HG03280 (cell line): ENCODE data around the gene NEIL1.
"Not testable (repeated sequence)": the region's sequence is repeated elsewhere in the genome, so short reads cannot be mapped to it uniquely, and the experiment has no call there.

ENCODE experiments used
- ATAC-seq: cut with Tn5 transposase; IDR thresholded peaks from one replicate; pipeline ENCODE4 v1.9.1; 2021; ENCODE audit warnings: mild to moderate bottlenecking, moderate library complexity; ENCODE audit not compliant: unreplicated experiment

The NEIL1 gene, protein sequence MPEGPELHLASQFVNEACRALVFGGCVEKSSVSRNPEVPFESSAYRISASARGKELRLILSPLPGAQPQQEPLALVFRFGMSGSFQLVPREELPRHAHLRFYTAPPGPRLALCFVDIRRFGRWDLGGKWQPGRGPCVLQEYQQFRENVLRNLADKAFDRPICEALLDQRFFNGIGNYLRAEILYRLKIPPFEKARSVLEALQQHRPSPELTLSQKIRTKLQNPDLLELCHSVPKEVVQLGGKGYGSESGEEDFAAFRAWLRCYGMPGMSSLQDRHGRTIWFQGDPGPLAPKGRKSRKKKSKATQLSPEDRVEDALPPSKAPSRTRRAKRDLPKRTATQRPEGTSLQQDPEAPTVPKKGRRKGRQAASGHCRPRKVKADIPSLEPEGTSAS

GRCh38 chr15:75346796-75347221 is at the start of gene NEIL1:
Gene NEIL1 (plus strand): TSS chr15:75347039. CDS start chr15:75348906, 1,867 bp downstream.
- no peak for ATAC-seq

DNA sequence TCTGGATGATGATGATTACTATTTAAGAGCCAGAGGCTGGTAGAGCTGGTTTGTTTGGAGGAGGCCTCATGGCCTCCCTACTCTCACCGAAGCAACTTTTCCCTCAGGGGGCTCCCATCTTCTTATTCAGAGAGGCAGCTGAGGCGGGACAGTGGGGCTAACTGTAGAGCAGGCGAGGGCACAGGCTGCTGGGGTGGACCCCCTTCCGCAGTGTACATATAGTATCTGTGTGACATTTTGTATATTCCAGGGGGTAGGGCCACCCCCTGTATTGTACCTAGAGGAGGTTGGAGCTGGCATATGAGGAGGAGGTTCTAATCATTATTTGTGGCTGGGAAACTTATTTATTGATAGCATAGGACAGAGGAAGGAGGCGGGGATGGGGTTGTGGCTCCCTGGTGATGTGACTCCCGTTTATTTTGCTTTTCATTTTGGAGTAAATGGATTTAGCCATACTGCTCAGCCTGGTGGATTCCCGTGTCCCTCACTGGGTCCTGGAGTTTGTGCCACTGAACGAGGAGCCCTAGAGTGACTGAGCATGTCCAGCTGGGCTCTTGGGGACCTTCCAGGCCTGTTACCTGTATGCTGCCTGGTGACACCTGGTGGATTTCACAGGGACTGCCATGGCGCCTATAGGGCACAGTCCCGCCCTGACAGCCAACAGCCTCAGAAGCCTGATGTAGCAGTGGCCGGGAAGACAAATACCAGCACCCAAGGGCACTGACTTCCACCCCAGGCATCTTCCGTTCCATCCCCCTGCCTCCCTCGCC is 48.1 kb upstream of the NEIL1 start:
- ATAC-seq = not testable (repeated sequence)

DNA sequence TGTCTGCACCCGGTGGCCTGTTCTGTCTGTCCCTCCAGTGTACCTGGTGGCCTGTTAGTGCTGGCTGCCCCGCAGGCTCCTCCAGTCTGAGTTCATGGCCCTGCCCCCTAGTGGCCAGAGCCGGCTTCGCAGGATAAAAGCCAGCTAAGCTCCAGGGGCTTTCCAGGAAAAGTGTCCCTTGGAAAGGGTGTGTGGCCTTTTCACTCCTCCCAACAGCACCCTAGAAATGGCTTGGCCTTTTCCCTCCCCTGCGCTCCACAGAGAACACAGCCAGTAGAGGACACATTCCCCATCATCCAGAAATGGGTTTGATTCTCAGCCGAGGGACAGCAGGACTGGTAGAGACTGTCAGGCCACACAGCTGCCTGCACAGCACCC is 47.5 kb upstream of the NEIL1 start:
- not testable (repeated sequence) for ATAC-seq

- ATAC-seq = not testable (repeated sequence)
Measured at GRCh38 chr15:75300026-75300425, 46.8 kb upstream of the NEIL1 start.

DNA sequence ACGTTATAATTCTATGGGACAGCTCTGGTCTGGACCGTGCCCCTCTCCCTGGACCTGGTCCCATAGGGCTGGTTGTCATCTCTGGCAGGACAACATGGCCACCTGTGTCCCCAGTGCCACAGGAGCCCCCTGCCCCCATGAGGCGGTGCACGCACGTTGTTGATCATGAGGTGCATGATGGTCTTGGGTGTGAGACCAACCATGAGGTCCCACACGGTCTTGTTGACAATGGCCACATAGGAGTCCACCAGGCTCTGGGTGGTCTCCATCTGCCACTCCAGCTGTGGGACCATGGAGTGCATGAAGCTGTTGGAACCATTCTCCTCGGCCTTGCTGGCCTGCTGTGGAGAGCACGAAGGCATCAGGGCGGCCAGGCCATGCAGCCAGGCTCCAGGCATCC is 44.5 kb upstream of the NEIL1 start:
- ATAC-seq = no peak

DNA sequence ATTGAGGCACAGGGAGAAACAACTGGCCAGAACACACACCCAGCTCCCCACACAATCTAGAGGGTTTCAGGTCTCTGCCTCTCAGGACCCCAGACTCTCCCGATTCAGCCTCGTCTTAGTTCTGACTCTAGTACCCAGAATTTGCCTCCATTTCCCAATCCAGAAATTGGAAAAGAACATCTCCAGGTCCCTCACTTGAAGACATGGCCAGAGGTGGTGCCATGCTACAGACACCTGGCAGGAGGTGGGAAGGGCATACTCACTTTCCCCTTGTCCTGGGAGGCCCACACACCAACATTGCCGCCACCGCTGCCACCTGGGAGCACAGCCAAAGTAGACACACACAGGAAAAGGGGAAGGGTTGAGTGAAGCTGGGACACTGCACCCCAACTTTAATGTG is 44.1 kb upstream of the NEIL1 start:
- ATAC-seq = not testable (repeated sequence)

DNA sequence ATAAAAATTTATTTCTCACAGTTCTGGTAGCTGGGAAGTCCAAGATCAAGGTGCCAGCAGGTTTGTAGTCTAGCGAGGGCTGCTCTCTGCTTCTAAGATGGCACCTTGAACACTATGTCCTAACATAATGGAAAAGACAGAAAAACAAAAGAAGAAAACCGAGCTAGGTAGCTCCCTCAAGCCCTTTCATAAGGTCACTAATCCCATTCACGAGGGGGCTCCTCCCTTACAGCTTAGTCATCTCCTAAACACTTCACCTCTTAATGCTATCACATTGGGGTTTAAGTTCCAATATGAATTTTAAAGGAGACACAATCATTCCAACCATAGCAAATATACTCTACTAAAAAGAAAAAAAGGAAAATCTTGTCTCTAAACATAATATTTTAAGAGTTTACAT is 40.7 kb upstream of the NEIL1 start:
- ATAC-seq = no peak

DNA sequence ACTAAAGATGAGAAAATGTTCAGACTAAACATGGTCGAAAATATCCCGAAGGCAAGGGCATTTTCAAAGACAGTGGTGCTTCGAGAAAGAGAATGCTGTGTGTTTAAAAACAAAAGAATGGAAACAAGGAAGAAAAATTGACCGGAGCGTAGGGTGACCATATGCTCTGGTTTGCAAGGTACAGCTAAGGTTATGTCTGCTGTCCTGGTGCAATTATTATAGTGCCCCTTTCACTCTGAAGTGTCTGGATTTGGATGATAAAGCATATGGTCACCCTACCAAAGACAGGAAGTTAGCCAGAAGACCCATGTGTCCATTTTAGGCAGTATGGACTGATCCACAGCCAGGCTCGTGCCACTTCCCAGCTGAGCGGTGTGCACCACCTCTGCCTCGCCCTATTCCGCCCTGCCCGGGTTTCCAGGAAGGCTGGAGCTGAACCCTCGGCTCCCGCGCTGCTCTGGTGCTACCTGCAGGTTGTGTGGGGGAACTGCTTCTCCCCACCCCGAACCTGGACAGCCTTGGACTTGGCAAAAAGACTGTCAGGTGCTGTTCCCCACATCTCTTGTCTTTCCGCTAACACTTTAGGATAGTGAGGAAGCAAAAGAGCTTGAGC is 39.0 kb upstream of the NEIL1 start:
- no peak for ATAC-seq

DNA sequence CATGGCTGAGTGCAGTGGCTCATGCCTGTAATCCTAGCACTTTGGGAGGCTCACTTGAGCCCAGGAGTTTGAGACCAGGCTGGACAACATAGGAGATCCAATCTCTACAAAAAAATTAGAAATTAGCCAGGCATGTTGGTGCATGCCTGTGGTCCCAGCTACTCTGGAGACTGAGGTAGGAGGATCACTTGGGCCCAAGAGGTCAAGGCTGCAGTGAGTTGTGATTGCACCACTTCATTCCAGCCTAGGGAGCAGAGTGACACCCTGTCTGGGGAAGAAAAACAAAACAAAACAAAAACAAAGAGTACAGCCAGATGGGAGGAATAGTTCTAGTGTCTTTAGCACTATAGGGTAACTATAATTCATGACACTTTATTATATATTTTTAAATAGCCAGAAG is 37.1 kb upstream of the NEIL1 start:
- ATAC-seq = no peak

GRCh38 chr15:75312548-75312947 is 34.3 kb upstream of the NEIL1 start:
- not testable (repeated sequence) for ATAC-seq

GRCh38 chr15:75313116-75313845 is 33.6 kb upstream of the NEIL1 start:
- ATAC-seq = no peak

DNA sequence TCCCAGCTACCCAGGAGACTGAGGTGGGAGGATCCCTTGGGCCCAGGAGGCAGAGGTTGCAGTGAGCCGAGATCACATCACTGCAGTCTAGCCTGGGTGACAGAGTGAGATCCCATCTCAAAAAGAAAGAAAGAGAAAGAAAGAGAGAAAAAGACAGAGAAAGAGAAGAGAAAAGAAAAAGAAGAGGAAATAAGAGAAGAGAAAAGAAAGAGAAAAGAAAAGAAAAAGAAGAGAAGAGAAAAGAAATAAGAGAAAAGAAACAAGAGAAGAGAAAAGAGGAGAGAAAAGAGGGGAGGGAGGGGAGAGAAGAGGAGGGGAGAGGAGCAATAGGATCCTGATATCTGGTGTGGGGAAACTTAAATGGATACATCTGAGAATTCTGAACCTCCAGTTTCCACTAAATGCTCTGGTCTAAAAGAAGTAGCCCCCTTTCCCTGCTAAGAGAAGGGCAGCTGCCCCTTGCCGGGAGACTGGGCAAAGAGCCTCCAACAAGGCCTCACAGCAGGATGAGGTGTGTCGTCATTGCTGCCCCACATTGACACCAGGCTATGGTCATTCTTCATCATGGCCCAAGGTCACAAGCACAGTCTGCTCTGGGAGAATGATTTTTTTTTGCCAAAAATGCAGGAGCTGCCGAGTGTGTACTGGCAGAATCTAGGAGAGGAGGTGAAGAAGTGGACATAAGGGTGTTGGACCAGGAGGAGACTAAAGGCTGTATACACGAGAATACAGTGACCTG is 32.1 kb upstream of the NEIL1 start:
- ATAC-seq = no peak

GRCh38 chr15:75319231-75319897 is 27.5 kb upstream of the NEIL1 start:
- ATAC-seq = not testable (repeated sequence)

DNA sequence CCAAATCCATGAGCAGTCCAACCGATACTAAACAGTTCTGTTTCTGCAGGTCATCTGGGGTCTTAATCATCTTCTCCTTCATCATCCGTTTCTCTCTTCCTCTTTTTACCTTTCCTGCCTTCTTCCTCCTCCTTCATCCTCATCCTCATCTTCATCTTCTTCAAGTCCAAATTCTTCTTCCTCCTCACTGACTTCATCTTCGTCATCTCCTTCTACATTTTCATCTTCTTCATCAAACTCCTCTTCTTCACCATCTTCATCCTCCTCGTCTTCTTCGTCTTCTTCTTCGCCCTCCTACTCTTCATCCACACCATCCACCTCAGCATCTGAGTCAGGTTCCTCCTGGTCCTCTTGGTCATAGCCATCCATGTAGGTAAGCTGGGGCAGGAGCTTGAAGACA is 25.1 kb upstream of the NEIL1 start:
- no peak for ATAC-seq

DNA sequence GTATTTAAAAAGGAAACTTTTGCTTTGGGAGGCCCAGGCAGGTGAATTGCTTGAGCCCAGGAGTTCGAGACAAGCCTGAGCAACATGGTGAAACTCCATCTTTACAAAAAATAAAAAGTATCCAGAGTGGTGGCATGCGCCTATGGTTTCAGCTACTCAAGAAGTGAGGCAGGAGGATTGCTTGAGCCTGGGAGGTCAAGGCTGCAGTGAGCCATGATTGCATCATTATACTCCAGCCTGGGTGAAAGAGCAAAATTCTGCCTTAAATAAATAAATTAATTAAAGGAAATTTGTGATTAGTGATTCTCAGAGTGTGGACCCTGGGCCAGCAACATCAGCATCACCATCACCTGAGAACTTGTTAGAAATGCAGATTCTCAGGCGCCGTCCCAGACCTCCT is 20.9 kb upstream of the NEIL1 start:
- no peak for ATAC-seq

- ATAC-seq = no peak
Measured at GRCh38 chr15:75327005-75327404, 19.8 kb upstream of the NEIL1 start.

DNA sequence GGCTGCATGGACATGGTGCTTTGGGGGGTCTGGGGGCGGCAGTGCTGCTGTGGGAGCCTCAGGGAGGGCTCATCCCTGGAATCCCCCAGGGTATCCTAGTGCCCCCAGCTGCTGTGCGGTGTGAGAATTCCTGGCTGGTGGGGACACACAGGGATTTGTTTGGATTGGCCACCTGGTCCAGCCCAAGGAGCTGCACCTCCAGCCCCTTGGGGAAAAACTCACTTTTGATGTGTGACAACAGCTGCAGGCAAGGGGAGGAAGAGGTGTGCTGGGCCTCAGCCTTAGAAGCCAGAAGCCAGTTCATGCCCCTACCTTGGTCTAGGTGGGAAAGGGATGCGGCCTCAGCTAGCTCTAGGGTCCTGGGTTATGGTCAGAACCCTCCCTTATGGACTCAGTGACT is 19.3 kb upstream of the NEIL1 start:
- no peak for ATAC-seq

- ATAC-seq = no peak
Measured at GRCh38 chr15:75328493-75329314, 18.1 kb upstream of the NEIL1 start.

GRCh38 chr15:75329571-75329970 is 17.3 kb upstream of the NEIL1 start:
- ATAC-seq = no peak
